Measurements from ENCODE around the gene GLUL. TPM values are rescaled to one million over a fixed set of nuclear protein-coding genes. Genes with fewer than 3 reads are reported as not detected.

GLUL gene
- polyA plus RNA-seq, 2 of the 4 experiments (the other 2 are of a cell fraction) = 26.9 to 33.0 TPM

- FAIRE-seq = no peak
- ChIA-PET CTCF (no interaction called here), POLR2A (no interaction called here)
- Histone ChIP-seq H3K4me2 (no peak overlapping the region), H3K27ac (no peak overlapping the region), H3K4me3 (no peak overlapping the region), H3K4me1 (no peaks in the 10 kb centered on the region), H3K9me3 (no peaks in the 10 kb centered on the region)
- DNase-seq (ENCODE audit: low read depth in 1 of 2, low spot score in 1 of 2) = no peak
- no peak for TF ChIP-seq RARB (CRISPR knock-in tag; IDR thresholded peaks at IDR 0.05)
- no peak for TF ChIP-seq JUN (IDR thresholded peaks at IDR 0.05)
- no peak for TF ChIP-seq FOSL2 (IDR thresholded peaks at IDR 0.05)
- TF ChIP-seq FOSL2 (CRISPR knock-in tag; IDR thresholded peaks at IDR 0.05) = no peak
- no peak for TF ChIP-seq RNF2 (IDR thresholded peaks at IDR 0.05; ENCODE audit: borderline replicate concordance, low read depth)
- TF ChIP-seq CEBPB (IDR thresholded peaks at IDR 0.05) = no peak
- TF ChIP-seq SREBF2 (IDR thresholded peaks at IDR 0.05) = no peak
- no peak for TF ChIP-seq HEYL (CRISPR knock-in tag; IDR thresholded peaks at IDR 0.05)
- no peak for TF ChIP-seq RCOR1 (IDR thresholded peaks at IDR 0.05; ENCODE audit: low read depth, low read length)
- TF ChIP-seq ZSCAN20 (CRISPR knock-in tag; IDR thresholded peaks at IDR 0.05) = no peak
- 13% methylated on average over 6 of the region's 6 CpGs for WGBS (ENCODE audit: missing lambda C conversion rate)
- ATAC-seq = no peak
These were observed 22.4 kb upstream of the GLUL start for GRCh38 chr1:182413969-182414368.

GRCh38 chr1:182413486-182413885, 21.9 kb upstream of the GLUL start:
- no peaks in the 10 kb centered on the region for H3K4me1 ChIP-seq
- POLR2A ChIA-PET = no interaction called here
- ATAC-seq (no peak), FAIRE-seq (no peak), DNase-seq (ENCODE audit: low read depth in 1 of 2, low spot score in 1 of 2) (no peak)
- no peak overlapping the region for H3K4me2 ChIP-seq
- H3K9me3 ChIP-seq = no peaks in the 10 kb centered on the region
- 44% methylated on average over 3 of the region's 3 CpGs for WGBS (ENCODE audit: missing lambda C conversion rate)
- CTCF ChIA-PET = interaction anchor here (0.9 kb wide), 1 partner anchor 17 kb away, joined by 3 read pairs; no protein-coding TSS in a partner anchor
- TF ChIP-seq CHD4 (IDR thresholded peaks at IDR 0.05; ENCODE audit: borderline replicate concordance) = no peak
- H3K4me3 ChIP-seq = no peak overlapping the region
- no peak overlapping the region for H3K27ac ChIP-seq

GRCh38 chr1:182410620-182411273, 19.2 kb upstream of the GLUL start:
- CTCF ChIA-PET = interaction anchor here (0.9 to 1.8 kb wide), 3 partner anchors 9 to 267 kb away, joined by 3 to 4 read pairs (median 4); no protein-coding TSS in a partner anchor
- ATAC-seq = no peak
- Histone ChIP-seq H3K27ac (no peak overlapping the region), H3K4me3 (no peak overlapping the region), H3K9me3 (no peaks in the 10 kb centered on the region), H3K4me2 (no peak overlapping the region), H3K4me1 (no peaks in the 10 kb centered on the region)
- POLR2A ChIA-PET = no interaction called here
- DNase-seq (ENCODE audit: low read depth in 1 of 2, low spot score in 1 of 2) = no peak
- 5% methylated on average over 1 of the region's 1 CpG for whole genome bisulfite sequencing (ENCODE audit: missing lambda C conversion rate)
- no peak for TF ChIP-seq RNF2 (IDR thresholded peaks at IDR 0.05; ENCODE audit: borderline replicate concordance, low read depth)
- no peak for TF ChIP-seq NPAS2 (CRISPR knock-in tag; IDR thresholded peaks at IDR 0.05; ENCODE audit: borderline replicate concordance)
- no peak for TF ChIP-seq HEYL (CRISPR knock-in tag; IDR thresholded peaks at IDR 0.05)
- no peak for TF ChIP-seq GATA3 (IDR thresholded peaks at IDR 0.05; ENCODE audit: borderline replicate concordance)
- TF ChIP-seq NR3C1 (IDR thresholded peaks at IDR 0.05) = no peak
- no peak for FAIRE-seq

- CTCF ChIA-PET = interaction anchor here (0.9 to 1.7 kb wide), 2 partner anchors 9 to 266 kb away, joined by 4 read pairs; no protein-coding TSS in a partner anchor
- ATAC-seq = no peak
These were observed 18.5 kb upstream of the GLUL start for GRCh38 chr1:182410138-182410537.

More at GRCh38 chr1:182410138-182410537, 18.5 kb upstream of the GLUL start:
- Histone ChIP-seq H3K4me3 (no peak overlapping the region), H3K4me1 (no peaks in the 10 kb centered on the region), H3K9me3 (0 out of 3 replicates have a peak, but pooled peaks cover 2% of the 10 kb centered on the region), H3K27ac (no peak overlapping the region), H3K4me2 (no peak overlapping the region)
- 35% methylated on average over 4 of the region's 4 CpGs for WGBS (ENCODE audit: missing lambda C conversion rate)
- TF ChIP-seq TP53 (CRISPR knock-in tag; IDR thresholded peaks at IDR 0.05) = no peak
- TF ChIP-seq SREBF2 (IDR thresholded peaks at IDR 0.05) = no peak
- TF ChIP-seq JUN (IDR thresholded peaks at IDR 0.05) = no peak
- no peak for TF ChIP-seq HOXB5 (CRISPR knock-in tag; IDR thresholded peaks at IDR 0.05)
- no peak for TF ChIP-seq CTCF (IDR thresholded peaks at IDR 0.05)
- no peak for TF ChIP-seq HEYL (CRISPR knock-in tag; IDR thresholded peaks at IDR 0.05)
- TF ChIP-seq KDM5A (IDR thresholded peaks at IDR 0.05) = no peak
- no peak for TF ChIP-seq HMGXB4 (CRISPR knock-in tag; IDR thresholded peaks at IDR 0.05; ENCODE audit: borderline replicate concordance)
- TF ChIP-seq CHD4 (IDR thresholded peaks at IDR 0.05; ENCODE audit: borderline replicate concordance) = no peak
- no peak for TF ChIP-seq PBX3 (IDR thresholded peaks at IDR 0.05)
- TF ChIP-seq NFE2L2 (conservative IDR thresholded peaks at IDR 0.05; ENCODE audit: low read length) = no peak
- TF ChIP-seq MYC (IDR thresholded peaks at IDR 0.05; ENCODE audit: borderline replicate concordance, low read length) = no peak
- no peak for TF ChIP-seq CBX8 (IDR thresholded peaks at IDR 0.05)
- TF ChIP-seq USF2 (IDR thresholded peaks at IDR 0.05) = no peak
- POLR2A ChIA-PET = no interaction called here
- no peak for DNase-seq (ENCODE audit: low read depth in 1 of 2, low spot score in 1 of 2)
- no peak for FAIRE-seq
